ENCODE data around the gene CDK14. TPM values are rescaled to one million over a fixed set of nuclear protein-coding genes. Genes with fewer than 3 reads are reported as not detected.

The CDK14 gene
- total RNA-seq, 1 donor from 2014 or later = 52.3 TPM

- Mint-ChIP-seq H3K4me3 (no peak overlapping the region), H3K27ac (no peak overlapping the region), H3K4me1 (peaks cover 26% of the 10 kb centered on the region), H3K36me3 (peaks cover 4% of the 10 kb centered on the region), H3K27me3 (ENCODE audit: insufficient read depth, low read depth) (no peaks in the 10 kb centered on the region), H3K9me3 (peaks cover 2% of the 10 kb centered on the region)
- H3K79me2 ChIP-seq (ENCODE audit: low read depth) = no peaks in the 10 kb centered on the region
- H3K9ac ChIP-seq = no peak overlapping the region
- no peak overlapping the region for H3K27ac ChIP-seq
- H3F3A ChIP-seq (ENCODE audit: low read depth) = peaks cover 10% of the 10 kb centered on the region
- no peak overlapping the region for H3K4me3 ChIP-seq
- DNase-seq (ENCODE audit: low spot score) = no peak
- TF ChIP-seq CTCF (IDR thresholded peaks at IDR 0.05) (no peak), EZH2phosphoT487 (IDR thresholded peaks at IDR 0.05) (no peak), EZH2 (IDR thresholded peaks at IDR 0.05) (no peak)
- H3K9me3 ChIP-seq (ENCODE audit: low read depth) = no peaks in the 10 kb centered on the region
- H3K36me3 ChIP-seq = no peaks in the 10 kb centered on the region
- no peak overlapping the region for H3K4me2 ChIP-seq
- peaks cover 28% of the 10 kb centered on the region for H3K4me1 ChIP-seq
- no peak overlapping the region for H2AFZ ChIP-seq (replicated peaks)
- peaks cover 3% of the 10 kb centered on the region for H4K20me1 ChIP-seq (ENCODE audit: low read depth)
- no peaks in the 10 kb centered on the region for H3K27me3 ChIP-seq
Measured at GRCh38 chr7:91029688-91030087, 433.6 kb downstream of the CDK14 start.

GRCh38 chr7:91030680-91031380 lies 434.7 kb downstream of the CDK14 start:
- H3K4me1 Mint-ChIP-seq = peaks cover 26% of the 10 kb centered on the region
- no peak overlapping the region for H2AFZ ChIP-seq (replicated peaks)

GRCh38 chr7:91031757-91032156 lies 435.6 kb downstream of the CDK14 start:
- H3K36me3 Mint-ChIP-seq = peaks cover 4% of the 10 kb centered on the region
- no peaks in the 10 kb centered on the region for H3K27me3 Mint-ChIP-seq (ENCODE audit: insufficient read depth, low read depth)
- H3K4me1 ChIP-seq = peaks cover 13% of the 10 kb centered on the region
- DNase-seq (ENCODE audit: low spot score) = no peak
- H2AFZ ChIP-seq (replicated peaks) = no peak overlapping the region
- peaks cover 24% of the 10 kb centered on the region for H3K4me1 Mint-ChIP-seq
- H3K4me3 Mint-ChIP-seq = no peak overlapping the region
- H4K20me1 ChIP-seq (ENCODE audit: low read depth) = no peaks in the 10 kb centered on the region
- no peaks in the 10 kb centered on the region for H3K27me3 ChIP-seq
- H3K79me2 ChIP-seq (ENCODE audit: low read depth) = no peaks in the 10 kb centered on the region
- H3K4me3 ChIP-seq = no peak overlapping the region
- H3K9me3 ChIP-seq (ENCODE audit: low read depth) = no peaks in the 10 kb centered on the region
- no peak overlapping the region for H3K9ac ChIP-seq
- no peak overlapping the region for H3K27ac ChIP-seq
- peaks cover 2% of the 10 kb centered on the region for H3K9me3 Mint-ChIP-seq
- no peaks in the 10 kb centered on the region for H3K36me3 ChIP-seq
- H3F3A ChIP-seq (ENCODE audit: low read depth) = peaks cover 10% of the 10 kb centered on the region
- no peak overlapping the region for H3K4me2 ChIP-seq
- no peak for TF ChIP-seq CTCF (IDR thresholded peaks at IDR 0.05)
- TF ChIP-seq EZH2phosphoT487 (IDR thresholded peaks at IDR 0.05) = no peak
- TF ChIP-seq EZH2 (IDR thresholded peaks at IDR 0.05) = no peak
- H3K27ac Mint-ChIP-seq = no peak overlapping the region

More at GRCh38 chr7:91030680-91031380, 434.7 kb downstream of the CDK14 start:
- H3K36me3 Mint-ChIP-seq = peaks cover 4% of the 10 kb centered on the region
- no peak overlapping the region for H3K4me3 Mint-ChIP-seq
- no peak overlapping the region for H3K4me3 ChIP-seq
- H3F3A ChIP-seq (ENCODE audit: low read depth) = peaks cover 10% of the 10 kb centered on the region
- H3K9me3 Mint-ChIP-seq = peaks cover 2% of the 10 kb centered on the region
- H3K27ac Mint-ChIP-seq = no peak overlapping the region
- H3K9ac ChIP-seq = no peak overlapping the region
- no peaks in the 10 kb centered on the region for H3K79me2 ChIP-seq (ENCODE audit: low read depth)
- H3K27me3 ChIP-seq = no peaks in the 10 kb centered on the region
- no peak overlapping the region for H3K27ac ChIP-seq
- peaks cover 3% of the 10 kb centered on the region for H4K20me1 ChIP-seq (ENCODE audit: low read depth)
- H3K36me3 ChIP-seq = no peaks in the 10 kb centered on the region
- H3K4me1 ChIP-seq = peaks cover 21% of the 10 kb centered on the region
- no peak for TF ChIP-seq CTCF (IDR thresholded peaks at IDR 0.05)
- no peak for TF ChIP-seq EZH2 (IDR thresholded peaks at IDR 0.05)
- no peak for TF ChIP-seq EZH2phosphoT487 (IDR thresholded peaks at IDR 0.05)
- H3K4me2 ChIP-seq = no peak overlapping the region
- no peaks in the 10 kb centered on the region for H3K27me3 Mint-ChIP-seq (ENCODE audit: insufficient read depth, low read depth)
- no peaks in the 10 kb centered on the region for H3K9me3 ChIP-seq (ENCODE audit: low read depth)
- no peak for DNase-seq (ENCODE audit: low spot score)
